Liver (tissue), 3 donors: ENCODE results near the gene NYAP1.
"Not testable (repeated sequence)": the region's sequence is repeated elsewhere in the genome, so short reads cannot be mapped to it uniquely, and the experiment has no call there.

Source experiments
- FOXA1 ChIP-seq: IDR thresholded peaks from 2 replicates; pipeline ENCODE4 v1.6.1; 2016; ENCODE audit warnings: antibody characterized with exemption
- GABPA ChIP-seq, 2 donors: IDR thresholded peaks in 1 of 2; conservative IDR thresholded peaks in 1 of 2; 2 replicates each; pipeline ENCODE4 v1.6.1; 2016; ENCODE audit warnings: antibody characterized with exemption in 2 of 2, mild to moderate bottlenecking in 1 of 2, moderate library complexity in 1 of 2
- HNF4A ChIP-seq, 2 donors: conservative IDR thresholded peaks; 2 replicates each; pipeline ENCODE4 v1.6.1; 2016; ENCODE audit warnings: antibody characterized with exemption in 2 of 2, mild to moderate bottlenecking in 2 of 2
- JUND ChIP-seq, 2 donors: IDR thresholded peaks; 2 replicates each; pipeline ENCODE4 v1.6.1; 2016; ENCODE audit warnings: antibody characterized with exemption in 2 of 2
- RAD21 ChIP-seq, 2 donors: IDR thresholded peaks; 2 replicates each; pipeline ENCODE4 v1.6.1; 2016; ENCODE audit warnings: antibody characterized with exemption in 2 of 2, mild to moderate bottlenecking in 2 of 2
- SP1 ChIP-seq: IDR thresholded peaks from 2 replicates; pipeline ENCODE4 v1.6.1; 2018; ENCODE audit warnings: antibody characterized with exemption, mild to moderate bottlenecking
- TAF1 ChIP-seq: conservative IDR thresholded peaks from 2 replicates; pipeline ENCODE4 v1.6.1; 2016; ENCODE audit warnings: antibody characterized with exemption, mild to moderate bottlenecking
- YY1 ChIP-seq: IDR thresholded peaks from 2 replicates; pipeline ENCODE4 v1.6.1; 2016; ENCODE audit warnings: antibody characterized with exemption, mild to moderate bottlenecking
- TF ChIP-seq, protein P1 (sequence below): fragments of 150-350 bp; IDR thresholded peaks from 2 replicates; pipeline ENCODE4 v1.5.1; 2017; ENCODE audit warnings: improper control_type of control experiment, low read depth, low read length; ENCODE audit not compliant: missing input control
- TF ChIP-seq, protein P2 (sequence below): IDR thresholded peaks from 2 replicates; pipeline ENCODE4 v1.6.1; 2016; ENCODE audit warnings: antibody characterized with exemption, mild to moderate bottlenecking
- TF ChIP-seq, protein P3 (sequence below): IDR thresholded peaks from 2 replicates; pipeline ENCODE4 v1.6.1; 2016; ENCODE audit warnings: antibody characterized with exemption
- TF ChIP-seq, protein P4 (sequence below): IDR thresholded peaks from 2 replicates; pipeline ENCODE4 v1.6.1; 2016; ENCODE audit warnings: antibody characterized with exemption
- TF ChIP-seq, protein P5 (sequence below): IDR thresholded peaks from 2 replicates; pipeline ENCODE4 v1.6.1; 2016; ENCODE audit warnings: antibody characterized with exemption
- donor health status: healthy.
- donor health status: healthy.

DNA sequence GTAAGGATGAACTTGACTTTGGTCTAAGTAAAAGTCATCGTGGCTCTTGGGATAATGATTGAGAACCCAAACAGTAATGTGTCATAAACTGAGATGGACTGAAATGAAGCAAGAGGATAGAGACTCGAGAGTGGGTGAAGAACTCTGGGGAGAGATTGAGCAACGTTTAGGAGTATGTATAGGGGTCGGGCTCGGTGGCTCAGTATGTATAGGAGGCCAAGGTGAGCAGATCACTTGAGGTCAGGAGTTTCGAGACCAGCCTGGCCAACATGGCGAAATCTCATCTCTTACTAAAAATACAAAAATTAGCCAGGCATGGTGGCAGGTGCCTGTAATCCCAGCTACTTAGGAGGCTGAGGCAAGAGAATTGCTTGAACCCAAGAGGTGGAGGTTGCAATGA, 57.6 kb downstream of the NYAP1 start:
- TF ChIP-seq, protein P1, sequence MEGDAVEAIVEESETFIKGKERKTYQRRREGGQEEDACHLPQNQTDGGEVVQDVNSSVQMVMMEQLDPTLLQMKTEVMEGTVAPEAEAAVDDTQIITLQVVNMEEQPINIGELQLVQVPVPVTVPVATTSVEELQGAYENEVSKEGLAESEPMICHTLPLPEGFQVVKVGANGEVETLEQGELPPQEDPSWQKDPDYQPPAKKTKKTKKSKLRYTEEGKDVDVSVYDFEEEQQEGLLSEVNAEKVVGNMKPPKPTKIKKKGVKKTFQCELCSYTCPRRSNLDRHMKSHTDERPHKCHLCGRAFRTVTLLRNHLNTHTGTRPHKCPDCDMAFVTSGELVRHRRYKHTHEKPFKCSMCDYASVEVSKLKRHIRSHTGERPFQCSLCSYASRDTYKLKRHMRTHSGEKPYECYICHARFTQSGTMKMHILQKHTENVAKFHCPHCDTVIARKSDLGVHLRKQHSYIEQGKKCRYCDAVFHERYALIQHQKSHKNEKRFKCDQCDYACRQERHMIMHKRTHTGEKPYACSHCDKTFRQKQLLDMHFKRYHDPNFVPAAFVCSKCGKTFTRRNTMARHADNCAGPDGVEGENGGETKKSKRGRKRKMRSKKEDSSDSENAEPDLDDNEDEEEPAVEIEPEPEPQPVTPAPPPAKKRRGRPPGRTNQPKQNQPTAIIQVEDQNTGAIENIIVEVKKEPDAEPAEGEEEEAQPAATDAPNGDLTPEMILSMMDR = not testable (repeated sequence)
- not testable (repeated sequence) for TF ChIP-seq HNF4A (conservative IDR thresholded peaks at IDR 0.05); SP1; FOXA1; RAD21 (IDR thresholded peaks at IDR 0.05); YY1; JUND (IDR thresholded peaks at IDR 0.05); TAF1; GABPA (IDR thresholded peaks at IDR 0.05 in 1 of 2, conservative IDR thresholded peaks at IDR 0.05 in 1 of 2)
- TF ChIP-seq, protein P2, sequence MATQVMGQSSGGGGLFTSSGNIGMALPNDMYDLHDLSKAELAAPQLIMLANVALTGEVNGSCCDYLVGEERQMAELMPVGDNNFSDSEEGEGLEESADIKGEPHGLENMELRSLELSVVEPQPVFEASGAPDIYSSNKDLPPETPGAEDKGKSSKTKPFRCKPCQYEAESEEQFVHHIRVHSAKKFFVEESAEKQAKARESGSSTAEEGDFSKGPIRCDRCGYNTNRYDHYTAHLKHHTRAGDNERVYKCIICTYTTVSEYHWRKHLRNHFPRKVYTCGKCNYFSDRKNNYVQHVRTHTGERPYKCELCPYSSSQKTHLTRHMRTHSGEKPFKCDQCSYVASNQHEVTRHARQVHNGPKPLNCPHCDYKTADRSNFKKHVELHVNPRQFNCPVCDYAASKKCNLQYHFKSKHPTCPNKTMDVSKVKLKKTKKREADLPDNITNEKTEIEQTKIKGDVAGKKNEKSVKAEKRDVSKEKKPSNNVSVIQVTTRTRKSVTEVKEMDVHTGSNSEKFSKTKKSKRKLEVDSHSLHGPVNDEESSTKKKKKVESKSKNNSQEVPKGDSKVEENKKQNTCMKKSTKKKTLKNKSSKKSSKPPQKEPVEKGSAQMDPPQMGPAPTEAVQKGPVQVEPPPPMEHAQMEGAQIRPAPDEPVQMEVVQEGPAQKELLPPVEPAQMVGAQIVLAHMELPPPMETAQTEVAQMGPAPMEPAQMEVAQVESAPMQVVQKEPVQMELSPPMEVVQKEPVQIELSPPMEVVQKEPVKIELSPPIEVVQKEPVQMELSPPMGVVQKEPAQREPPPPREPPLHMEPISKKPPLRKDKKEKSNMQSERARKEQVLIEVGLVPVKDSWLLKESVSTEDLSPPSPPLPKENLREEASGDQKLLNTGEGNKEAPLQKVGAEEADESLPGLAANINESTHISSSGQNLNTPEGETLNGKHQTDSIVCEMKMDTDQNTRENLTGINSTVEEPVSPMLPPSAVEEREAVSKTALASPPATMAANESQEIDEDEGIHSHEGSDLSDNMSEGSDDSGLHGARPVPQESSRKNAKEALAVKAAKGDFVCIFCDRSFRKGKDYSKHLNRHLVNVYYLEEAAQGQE = not testable (repeated sequence)
- TF ChIP-seq, protein P3, sequence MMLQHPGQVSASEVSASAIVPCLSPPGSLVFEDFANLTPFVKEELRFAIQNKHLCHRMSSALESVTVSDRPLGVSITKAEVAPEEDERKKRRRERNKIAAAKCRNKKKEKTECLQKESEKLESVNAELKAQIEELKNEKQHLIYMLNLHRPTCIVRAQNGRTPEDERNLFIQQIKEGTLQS = not testable (repeated sequence)
- TF ChIP-seq, protein P4, sequence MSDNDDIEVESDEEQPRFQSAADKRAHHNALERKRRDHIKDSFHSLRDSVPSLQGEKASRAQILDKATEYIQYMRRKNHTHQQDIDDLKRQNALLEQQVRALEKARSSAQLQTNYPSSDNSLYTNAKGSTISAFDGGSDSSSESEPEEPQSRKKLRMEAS = not testable (repeated sequence)
- TF ChIP-seq, protein P5, sequence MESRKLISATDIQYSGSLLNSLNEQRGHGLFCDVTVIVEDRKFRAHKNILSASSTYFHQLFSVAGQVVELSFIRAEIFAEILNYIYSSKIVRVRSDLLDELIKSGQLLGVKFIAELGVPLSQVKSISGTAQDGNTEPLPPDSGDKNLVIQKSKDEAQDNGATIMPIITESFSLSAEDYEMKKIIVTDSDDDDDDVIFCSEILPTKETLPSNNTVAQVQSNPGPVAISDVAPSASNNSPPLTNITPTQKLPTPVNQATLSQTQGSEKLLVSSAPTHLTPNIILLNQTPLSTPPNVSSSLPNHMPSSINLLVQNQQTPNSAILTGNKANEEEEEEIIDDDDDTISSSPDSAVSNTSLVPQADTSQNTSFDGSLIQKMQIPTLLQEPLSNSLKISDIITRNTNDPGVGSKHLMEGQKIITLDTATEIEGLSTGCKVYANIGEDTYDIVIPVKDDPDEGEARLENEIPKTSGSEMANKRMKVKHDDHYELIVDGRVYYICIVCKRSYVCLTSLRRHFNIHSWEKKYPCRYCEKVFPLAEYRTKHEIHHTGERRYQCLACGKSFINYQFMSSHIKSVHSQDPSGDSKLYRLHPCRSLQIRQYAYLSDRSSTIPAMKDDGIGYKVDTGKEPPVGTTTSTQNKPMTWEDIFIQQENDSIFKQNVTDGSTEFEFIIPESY = not testable (repeated sequence)
